Stimulated activated CD4-positive, alpha-beta T cell treated with anti-CD3 and anti-CD28 coated beads, TNF-alpha, amount 100 ng/mL, for 48 hours (primary cell): ENCODE measurements around the gene RAB40C.

ENCODE experiments used
- DNase-seq, 3 donors: peaks; one replicate each; pipeline ENCODE4 v3.0.0-alpha.2; 2020; ENCODE audit warnings: low read depth in 3 of 3

RAB40C gene

GRCh38 chr16:589658-590187 is at the start of gene RAB40C:
Gene RAB40C (plus strand): TSS chr16:590066. CDS start chr16:590292, 226 bp downstream.
- peak; percentile 99 for DNase-seq

GRCh38 chr16:540645-541340 is 49.1 kb upstream of the RAB40C start:
- no peak for DNase-seq

- DNase-seq, result no peak
Measured at GRCh38 chr16:543301-544164, 46.3 kb upstream of the RAB40C start.

GRCh38 chr16:544517-544916 is 45.3 kb upstream of the RAB40C start:
- no peak for DNase-seq

GRCh38 chr16:546909-547770 is 42.7 kb upstream of the RAB40C start:
- no peak for DNase-seq

- DNase-seq, result no peak
Measured at GRCh38 chr16:548586-548985, 41.3 kb upstream of the RAB40C start.

GRCh38 chr16:549544-550263 is 40.2 kb upstream of the RAB40C start:
- no peak for DNase-seq

- DNase-seq, result no peak
Measured at GRCh38 chr16:551210-551609, 38.7 kb upstream of the RAB40C start.

GRCh38 chr16:552171-552570 is 37.7 kb upstream of the RAB40C start:
- DNase-seq, result no peak

- no peak for DNase-seq
Measured at GRCh38 chr16:553601-554296, 36.1 kb upstream of the RAB40C start.

- DNase-seq, result no peak
Measured at GRCh38 chr16:554297-554621, 35.6 kb upstream of the RAB40C start.

GRCh38 chr16:554640-555365 is 35.1 kb upstream of the RAB40C start:
- no peak for DNase-seq

- DNase-seq, result no peak
Measured at GRCh38 chr16:555528-556473, 34.1 kb upstream of the RAB40C start.

- no peak for DNase-seq
Measured at GRCh38 chr16:556474-557173, 33.2 kb upstream of the RAB40C start.

GRCh38 chr16:557463-558297 is 32.2 kb upstream of the RAB40C start:
- DNase-seq, result no peak

- no peak for DNase-seq
Measured at GRCh38 chr16:558298-559020, 31.4 kb upstream of the RAB40C start.

- DNase-seq, result no peak
Measured at GRCh38 chr16:559021-559380, 30.9 kb upstream of the RAB40C start.
